Caco-2 (cell line): ENCODE measurements around the gene PLPP3. TPM values are rescaled to one million over a fixed set of nuclear protein-coding genes. Genes with fewer than 3 reads are reported as not detected.
A peak's percentile ranks its signal among the peaks of the same experiment; 100 is the strongest.

ENCODE experiments used
- BruUV-seq: library from RNA; stranded (reverse); fragments of 400-500 nt; replicated peaks from 2 replicates; lab custom pipeline; 2021; lab: Mats Ljungman, UMichigan
- CTCF ChIA-PET: fragments of 300-600 bp; sonication (Branson Sonifier 250); formaldehyde crosslinking; loops from one replicate; lab custom pipeline; 2022; ENCODE audit warnings: antibody characterized with exemption; lab: Charles Lee
- POLR2A ChIA-PET: fragments of 300-600 bp; sonication (Branson Sonifier 250); formaldehyde crosslinking; loops from one replicate; lab custom pipeline; 2022; ENCODE audit warnings: antibody characterized with exemption; lab: Charles Lee
- DNase-seq, 2 experiments: peaks; one replicate each; pipeline versions ENCODE4 v3.0.0 to v3.0.0-alpha.2; 2020 to 2022
- H3K27me3 ChIP-seq: replicated peaks from 2 replicates; pipeline ENCODE4 v1.6.0; 2011; ENCODE audit warnings: low read length; ENCODE audit not compliant: control insufficient read depth, insufficient read depth
- H3K36me3 ChIP-seq: 2 replicates; pipeline ENCODE4 v1.5.1; 2011; ENCODE audit warnings: low read length; ENCODE audit not compliant: control insufficient read depth, insufficient read depth
- H3K4me1 ChIP-seq: fragments of 250-450 bp; sonication (Bioruptor Pico); 2 replicates; pipeline ENCODE4 v1.5.1; 2020; ENCODE audit warnings: mild to moderate bottlenecking
- H3K4me3 ChIP-seq: 2 replicates; pipeline ENCODE4 v1.5.1; 2011; ENCODE audit warnings: low read depth, mild to moderate bottlenecking, control low read depth, low read length
- H3K9me3 ChIP-seq: fragments of 250-450 bp; sonication (Bioruptor Pico); 2 replicates; pipeline ENCODE4 v1.5.1; 2020; ENCODE audit warnings: mild to moderate bottlenecking, moderate library complexity
- H3K27ac Mint-ChIP-seq: one replicate; pipeline ENCODE4 v1.8.0; 2022; ENCODE audit warnings: mixed read lengths; ENCODE audit not compliant: unreplicated experiment
- H3K27me3 Mint-ChIP-seq: one replicate; pipeline ENCODE4 v1.8.0; 2022; ENCODE audit warnings: mixed read lengths; ENCODE audit not compliant: insufficient read depth, unreplicated experiment
- H3K36me3 Mint-ChIP-seq: one replicate; pipeline ENCODE4 v1.8.0; 2022; ENCODE audit warnings: mild to moderate bottlenecking, mixed read lengths; ENCODE audit not compliant: insufficient read depth, unreplicated experiment
- H3K4me1 Mint-ChIP-seq: one replicate; pipeline ENCODE4 v1.8.0; 2022; ENCODE audit warnings: low read depth, mixed read lengths; ENCODE audit not compliant: unreplicated experiment
- H3K4me3 Mint-ChIP-seq: one replicate; pipeline ENCODE4 v1.8.0; 2022; ENCODE audit warnings: mild to moderate bottlenecking, moderate library complexity, mixed read lengths; ENCODE audit not compliant: unreplicated experiment
- H3K9me3 Mint-ChIP-seq: one replicate; pipeline ENCODE4 v1.8.0; 2022; ENCODE audit warnings: mixed read lengths; ENCODE audit not compliant: unreplicated experiment
- intact Hi-C: fragments of 100-400 bp; cut with micrococcal nuclease; formaldehyde crosslinking; loops from one replicate; pipeline ENCODE4 v1.10.0; 2022; ENCODE audit not compliant: unreplicated experiment
- total RNA-seq: library from RNA; stranded (reverse); gene quantifications from 2 replicates; pipeline ENCODE4 v1.2.3, GENCODE V29; 2022
- TF ChIP-seq, protein P1 (sequence below), 2 experiments: fragments of 200-600 bp in 1 of 2; IDR thresholded peaks; 1 replicate in 1 of 2; 2 replicates in 1 of 2; pipeline versions ENCODE4 v1.5.1 to v1.8.0; 2011 to 2022; ENCODE audit warnings: antibody characterized with exemption in 1 of 2, control low read depth in 1 of 2, inconsistent platforms in 1 of 2, low read depth in 1 of 2, low read length in 1 of 2, mild to moderate bottlenecking in 1 of 2, moderate library complexity in 1 of 2; ENCODE audit not compliant: insufficient read depth in 1 of 2, severe bottlenecking in 1 of 2, unreplicated experiment in 1 of 2

PLPP3 gene
- total RNA-seq, 1 experiment from 2014 or later, result 41.0 TPM

DNA sequence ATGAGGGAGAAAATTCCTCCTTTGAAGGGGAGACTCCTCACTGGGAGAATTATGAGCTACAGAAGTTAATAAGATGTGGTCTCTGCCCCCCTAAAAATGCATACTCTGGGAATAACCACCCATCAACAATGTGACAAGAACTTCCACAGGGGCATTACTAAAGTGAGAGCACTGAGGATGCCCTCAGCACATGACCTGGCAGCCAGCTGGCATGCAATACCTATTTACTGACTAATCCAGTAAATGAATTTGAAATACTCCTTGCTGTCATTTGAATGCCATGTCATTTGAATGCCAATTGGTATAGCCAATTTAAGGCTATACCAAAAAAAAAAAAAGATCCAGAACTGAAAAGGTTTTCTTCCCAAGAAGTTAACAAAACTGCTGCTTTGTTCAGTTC lies 30.8 kb downstream of the PLPP3 start:
- intact Hi-C loops, result no loop called here
- no peak for DNase-seq
- Mint-ChIP-seq H3K4me1 (peaks cover 7% of the 10 kb centered on the region), H3K27ac (no peak overlapping the region), H3K27me3 (no peaks in the 10 kb centered on the region), H3K9me3 (no peaks in the 10 kb centered on the region), H3K36me3 (peaks cover 27% of the 10 kb centered on the region), H3K4me3 (no peak overlapping the region)
- H3K4me1 ChIP-seq, result peaks cover 24% of the 10 kb centered on the region
- H3K9me3 ChIP-seq, result no peaks in the 10 kb centered on the region
- no peak overlapping the region for H3K4me3 ChIP-seq
- ChIA-PET CTCF (no interaction called here), POLR2A (no interaction called here)
- no TSS peak for BruUV-seq
- TF ChIP-seq, protein P1, sequence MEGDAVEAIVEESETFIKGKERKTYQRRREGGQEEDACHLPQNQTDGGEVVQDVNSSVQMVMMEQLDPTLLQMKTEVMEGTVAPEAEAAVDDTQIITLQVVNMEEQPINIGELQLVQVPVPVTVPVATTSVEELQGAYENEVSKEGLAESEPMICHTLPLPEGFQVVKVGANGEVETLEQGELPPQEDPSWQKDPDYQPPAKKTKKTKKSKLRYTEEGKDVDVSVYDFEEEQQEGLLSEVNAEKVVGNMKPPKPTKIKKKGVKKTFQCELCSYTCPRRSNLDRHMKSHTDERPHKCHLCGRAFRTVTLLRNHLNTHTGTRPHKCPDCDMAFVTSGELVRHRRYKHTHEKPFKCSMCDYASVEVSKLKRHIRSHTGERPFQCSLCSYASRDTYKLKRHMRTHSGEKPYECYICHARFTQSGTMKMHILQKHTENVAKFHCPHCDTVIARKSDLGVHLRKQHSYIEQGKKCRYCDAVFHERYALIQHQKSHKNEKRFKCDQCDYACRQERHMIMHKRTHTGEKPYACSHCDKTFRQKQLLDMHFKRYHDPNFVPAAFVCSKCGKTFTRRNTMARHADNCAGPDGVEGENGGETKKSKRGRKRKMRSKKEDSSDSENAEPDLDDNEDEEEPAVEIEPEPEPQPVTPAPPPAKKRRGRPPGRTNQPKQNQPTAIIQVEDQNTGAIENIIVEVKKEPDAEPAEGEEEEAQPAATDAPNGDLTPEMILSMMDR (IDR thresholded peaks at IDR 0.05; ENCODE audit: insufficient read depth in 1 of 2, low read depth in 1 of 2, low read length in 1 of 2, severe bottlenecking in 1 of 2, unreplicated experiment in 1 of 2), result no peak
- no peaks in the 10 kb centered on the region for H3K27me3 ChIP-seq
- H3K36me3 ChIP-seq, result no peaks in the 10 kb centered on the region

DNA sequence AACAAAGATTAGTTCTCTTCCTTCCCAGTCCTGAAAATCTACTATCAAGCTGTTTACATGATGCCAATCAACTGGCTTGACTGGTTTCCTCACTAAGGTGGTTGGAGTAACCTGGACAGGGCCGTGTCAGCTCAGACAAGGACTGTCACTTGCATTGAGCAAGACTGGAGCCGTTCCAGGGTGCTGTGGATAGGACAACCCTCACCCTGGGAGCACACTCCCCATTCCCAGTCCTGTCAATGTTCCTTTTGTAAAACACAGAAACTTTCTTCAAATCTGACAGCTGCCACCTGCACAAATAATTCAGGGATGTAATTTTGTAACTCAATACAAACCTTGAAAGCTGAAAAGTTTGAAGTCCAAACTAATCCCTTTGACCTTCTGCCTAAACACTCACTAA lies 31.4 kb downstream of the PLPP3 start:
- no TSS peak for BruUV-seq
- no peak overlapping the region for H3K4me3 Mint-ChIP-seq
- CTCF ChIA-PET, result no interaction called here
- Histone ChIP-seq H3K9me3 (no peaks in the 10 kb centered on the region), H3K27me3 (no peaks in the 10 kb centered on the region), H3K36me3 (no peaks in the 10 kb centered on the region), H3K4me3 (no peak overlapping the region), H3K4me1 (peaks cover 30% of the 10 kb centered on the region)
- no peaks in the 10 kb centered on the region for H3K9me3 Mint-ChIP-seq
- H3K27me3 Mint-ChIP-seq, result no peaks in the 10 kb centered on the region
- TF ChIP-seq, protein P1 (IDR thresholded peaks at IDR 0.05; ENCODE audit: insufficient read depth in 1 of 2, low read depth in 1 of 2, low read length in 1 of 2, severe bottlenecking in 1 of 2, unreplicated experiment in 1 of 2), result no peak
- peak overlapping the region; percentile 22 for H3K27ac Mint-ChIP-seq
- peak; percentile 47 to 55 for DNase-seq
- POLR2A ChIA-PET, result no interaction called here
- peaks cover 7% of the 10 kb centered on the region for H3K4me1 Mint-ChIP-seq
- peaks cover 29% of the 10 kb centered on the region for H3K36me3 Mint-ChIP-seq
- intact Hi-C loops, result no loop called here

DNA sequence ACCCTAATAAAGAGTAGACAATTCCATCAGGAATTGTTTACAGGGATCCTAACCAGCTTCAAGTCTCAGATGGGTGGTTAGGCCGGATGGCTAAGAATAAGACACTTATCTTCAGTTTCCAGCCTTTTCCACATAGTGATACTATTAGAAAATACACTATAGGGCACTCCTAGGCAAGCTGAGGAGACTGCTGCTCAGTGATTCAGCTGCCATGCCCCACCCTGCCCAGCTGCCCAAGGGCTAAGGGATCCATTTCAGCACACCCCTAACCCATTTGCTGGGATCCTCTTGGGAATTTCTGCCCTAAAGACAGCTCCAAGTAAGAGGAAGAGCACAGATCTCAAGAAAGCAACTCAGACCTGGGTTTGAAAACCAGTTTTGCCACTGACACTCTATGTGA lies 31.9 kb downstream of the PLPP3 start:
- no peak for DNase-seq
- ChIA-PET CTCF (no interaction called here), POLR2A (no interaction called here)

More for the DNA sequence above, 31.9 kb downstream of the PLPP3 start:
- peak overlapping the region; percentile 22 for H3K27ac Mint-ChIP-seq
- H3K9me3 Mint-ChIP-seq, result no peaks in the 10 kb centered on the region
- Histone ChIP-seq H3K4me3 (no peak overlapping the region), H3K4me1 (peaks cover 30% of the 10 kb centered on the region), H3K9me3 (no peaks in the 10 kb centered on the region), H3K36me3 (no peaks in the 10 kb centered on the region), H3K27me3 (no peaks in the 10 kb centered on the region)
- H3K4me3 Mint-ChIP-seq, result no peak overlapping the region
- H3K36me3 Mint-ChIP-seq, result peaks cover 30% of the 10 kb centered on the region
- TF ChIP-seq, protein P1 (IDR thresholded peaks at IDR 0.05; ENCODE audit: insufficient read depth in 1 of 2, low read depth in 1 of 2, low read length in 1 of 2, severe bottlenecking in 1 of 2, unreplicated experiment in 1 of 2), result no peak
- no TSS peak for BruUV-seq
- intact Hi-C loops, result no loop called here
- H3K4me1 Mint-ChIP-seq, result peaks cover 7% of the 10 kb centered on the region
- H3K27me3 Mint-ChIP-seq, result no peaks in the 10 kb centered on the region
